ENCODE data around the gene ZNF396. TPM values are rescaled to one million over a fixed set of nuclear protein-coding genes. Genes with fewer than 3 reads are reported as not detected.
A peak's percentile ranks its signal among the peaks of the same experiment; 100 is the strongest.

The ZNF396 gene
- total RNA-seq, 2 donors from 2014 or later = 2.6 to 3.9 TPM

DNA sequence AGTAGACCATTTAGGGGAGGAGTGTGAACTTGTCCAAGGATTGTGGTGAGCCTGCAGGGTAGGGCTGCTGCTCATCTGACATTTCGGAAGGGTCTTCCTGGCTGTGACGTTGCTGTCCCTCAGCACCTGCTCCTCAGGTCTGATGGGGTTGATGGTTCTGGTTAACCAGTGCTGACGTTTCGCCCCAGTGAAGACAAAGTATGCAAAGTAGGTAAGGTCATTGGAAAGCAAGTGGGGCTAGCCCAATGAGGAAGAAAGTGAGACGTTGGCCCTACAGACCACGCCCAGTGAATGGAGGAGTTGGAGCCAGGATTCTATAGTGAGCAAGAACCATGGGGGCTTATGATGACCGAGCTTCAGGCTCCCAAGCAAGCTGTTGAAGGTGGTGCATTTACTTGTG lies 33.4 kb upstream of the ZNF396 start:
- no peaks in the 10 kb centered on the region for H3K9me3 ChIP-seq
- no peak overlapping the region for H3K4me3 ChIP-seq
- TF ChIP-seq POLR2A (IDR thresholded peaks at IDR 0.05) = no peak
- 59 to 69% methylated on average over 7 of the region's 7 CpGs for WGBS, 2 donors
- ATAC-seq = no peak
- intact Hi-C loops (cut with DNase I) = no loop called here
- DNase-seq = no peak
- no peaks in the 10 kb centered on the region for H3K27me3 ChIP-seq
- H3K4me1 ChIP-seq = no peaks in the 10 kb centered on the region
- no peaks in the 10 kb centered on the region for H3K36me3 ChIP-seq (replicated peaks in 1 of 2; ENCODE audit: insufficient read depth in 1 of 2, low read depth in 2 of 2)
- no peak overlapping the region for H3K27ac ChIP-seq

- TF ChIP-seq POLR2A (IDR thresholded peaks at IDR 0.05) (no peak), CTCF (IDR thresholded peaks at IDR 0.05) (no peak)
- 77 to 80% methylated on average over 3 of the region's 3 CpGs for WGBS, 2 donors
Measured at GRCh38 chr18:35409911-35410310, 32.8 kb upstream of the ZNF396 start.

DNA sequence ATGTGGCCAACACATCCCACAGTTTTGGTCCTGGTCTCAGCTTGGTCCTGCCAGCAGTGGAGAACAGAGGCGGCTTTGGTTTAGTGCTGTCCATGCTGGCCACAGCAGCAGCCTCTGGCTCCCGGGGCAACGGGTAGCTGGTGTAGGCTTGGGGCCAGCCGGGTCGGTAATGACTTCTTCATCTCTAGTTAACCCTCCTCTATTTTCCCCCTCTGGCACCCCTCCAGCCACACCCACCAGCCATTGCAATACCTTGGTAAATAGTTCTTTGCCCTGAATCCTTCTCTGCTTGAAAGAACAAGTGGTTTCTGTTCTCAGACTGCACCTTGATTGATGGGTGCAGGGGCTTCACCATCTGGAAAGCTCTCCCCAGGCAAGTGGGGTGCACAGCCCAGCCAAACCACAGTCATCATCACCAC lies 31.7 kb upstream of the ZNF396 start:
- ATAC-seq = no peak
- Histone ChIP-seq H3K4me1 (no peaks in the 10 kb centered on the region), H3K27me3 (no peaks in the 10 kb centered on the region), H3K4me3 (no peak overlapping the region), H3K27ac (no peak overlapping the region), H3K9me3 (no peaks in the 10 kb centered on the region), H3K36me3 (replicated peaks in 1 of 2; ENCODE audit: insufficient read depth in 1 of 2, low read depth in 2 of 2) (no peaks in the 10 kb centered on the region)
- 77 to 86% methylated on average over 5 of the region's 5 CpGs for WGBS, 2 donors
- TF ChIP-seq POLR2A (IDR thresholded peaks at IDR 0.05) = no peak
- TF ChIP-seq CTCF (IDR thresholded peaks at IDR 0.05) = no peak
- peak in 1 of 4 donors; percentile 17 for DNase-seq
- intact Hi-C loops (cut with DNase I) = no loop called here

More at GRCh38 chr18:35409911-35410310, 32.8 kb upstream of the ZNF396 start:
- no peaks in the 10 kb centered on the region for H3K4me1 ChIP-seq
- ATAC-seq = no peak
- no peak overlapping the region for H3K27ac ChIP-seq
- H3K27me3 ChIP-seq = no peaks in the 10 kb centered on the region
- no peak overlapping the region for H3K4me3 ChIP-seq
- intact Hi-C loops (cut with DNase I) = no loop called here
- no peak for DNase-seq
- no peaks in the 10 kb centered on the region for H3K36me3 ChIP-seq (replicated peaks in 1 of 2; ENCODE audit: insufficient read depth in 1 of 2, low read depth in 2 of 2)
- no peaks in the 10 kb centered on the region for H3K9me3 ChIP-seq

DNA sequence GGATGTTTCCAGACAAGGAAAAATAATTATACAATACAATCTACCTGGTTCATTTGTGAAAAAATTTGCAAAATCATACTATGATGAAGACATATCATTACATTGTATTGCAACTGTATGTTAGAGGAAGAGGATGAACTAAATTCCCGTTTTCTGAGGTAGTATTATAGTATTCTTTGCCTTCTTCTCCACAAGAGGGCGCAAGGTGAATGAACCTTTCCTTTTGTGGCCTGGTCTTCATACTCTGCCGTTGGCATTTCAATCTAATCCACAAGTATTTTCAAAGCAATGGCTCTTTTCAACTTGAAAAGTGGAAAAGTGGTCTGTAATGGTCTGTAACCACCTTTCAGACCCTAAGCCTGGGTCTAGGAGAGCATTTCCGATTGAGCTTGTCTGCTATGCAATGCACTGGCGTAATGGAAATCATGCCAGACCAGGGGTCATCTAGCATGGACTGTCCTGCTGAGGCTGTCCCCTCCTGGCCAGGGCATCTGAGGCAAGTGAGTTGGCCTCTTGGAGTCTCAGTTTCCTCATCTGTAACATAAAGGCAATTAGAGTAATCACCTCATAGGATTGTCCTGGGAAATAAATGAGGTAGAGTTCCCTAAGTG lies 30.8 kb upstream of the ZNF396 start:
- no peaks in the 10 kb centered on the region for H3K4me1 ChIP-seq
- DNase-seq (peak; percentile 41 to 68 (median 52)), ATAC-seq (peak; percentile 87)
- intact Hi-C loops (cut with DNase I) = no loop called here
- no peaks in the 10 kb centered on the region for H3K27me3 ChIP-seq
- no peak for TF ChIP-seq POLR2A (IDR thresholded peaks at IDR 0.05)
- peak; percentile 48 to 80 (median 73) for TF ChIP-seq CTCF (IDR thresholded peaks at IDR 0.05)
- H3K9me3 ChIP-seq = no peaks in the 10 kb centered on the region
- H3K36me3 ChIP-seq (replicated peaks in 1 of 2; ENCODE audit: insufficient read depth in 1 of 2, low read depth in 2 of 2) = no peaks in the 10 kb centered on the region
- H3K27ac ChIP-seq = no peak overlapping the region
- 28 to 29% methylated on average over 5 of the region's 5 CpGs for WGBS, 2 donors
- no peak overlapping the region for H3K4me3 ChIP-seq

DNA sequence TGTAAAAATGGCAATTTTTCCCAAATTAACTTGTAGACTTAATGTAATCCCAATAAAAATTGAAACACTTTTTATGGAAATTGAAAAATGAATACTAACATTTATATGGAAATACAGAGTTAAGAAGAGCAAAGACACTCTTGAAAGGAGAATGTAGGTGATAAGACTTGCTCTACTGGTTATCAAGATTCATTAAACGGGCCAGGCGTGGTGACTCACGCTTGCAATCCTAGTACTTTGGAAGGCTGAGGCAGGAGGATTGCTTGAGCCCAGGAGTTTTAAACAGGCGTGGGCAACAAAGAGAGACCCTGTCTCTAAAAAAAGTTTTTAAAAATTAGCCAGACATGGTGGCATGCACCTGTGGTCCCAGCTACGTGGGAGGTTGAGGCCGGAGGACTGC lies 29.5 kb upstream of the ZNF396 start:
- intact Hi-C loops (cut with DNase I) = no loop called here
- DNase-seq (no peak), ATAC-seq (no peak)
- WGBS, 2 donors = 53 to 57% methylated on average over 6 of the region's 6 CpGs
- H3K27me3 ChIP-seq = no peaks in the 10 kb centered on the region
- no peaks in the 10 kb centered on the region for H3K9me3 ChIP-seq
- no peak overlapping the region for H3K4me3 ChIP-seq
- no peaks in the 10 kb centered on the region for H3K36me3 ChIP-seq (replicated peaks in 1 of 2; ENCODE audit: insufficient read depth in 1 of 2, low read depth in 2 of 2)
- H3K4me1 ChIP-seq = no peaks in the 10 kb centered on the region
- no peak overlapping the region for H3K27ac ChIP-seq
- TF ChIP-seq POLR2A (IDR thresholded peaks at IDR 0.05) = no peak
- TF ChIP-seq CTCF (IDR thresholded peaks at IDR 0.05) = no peak
